Stimulated activated naive CD8-positive, alpha-beta T cell treated with anti-CD3 and anti-CD28 coated beads, Interleukin-15, Interleukin-2, amounts not matched to agents 100 ng/mL and 50 ng/mL, for 24 hours (primary cell): ENCODE measurements around the gene EN2.

Experiments used
- H3K27ac Mint-ChIP-seq: one replicate; pipeline ENCODE4 v1.8.0; 2021; ENCODE audit warnings: mild to moderate bottlenecking, mixed read lengths
- H3K27me3 Mint-ChIP-seq: one replicate; pipeline ENCODE4 v1.8.0; 2021; ENCODE audit warnings: mixed read lengths
- H3K36me3 Mint-ChIP-seq: one replicate; pipeline ENCODE4 v1.8.0; 2021; ENCODE audit warnings: low read depth, mixed read lengths
- H3K4me1 Mint-ChIP-seq: one replicate; pipeline ENCODE4 v1.8.0; 2021; ENCODE audit warnings: low read depth, mixed read lengths
- H3K4me3 Mint-ChIP-seq: one replicate; pipeline ENCODE4 v1.8.0; 2021; ENCODE audit warnings: mild to moderate bottlenecking, mixed read lengths
- H3K9me3 Mint-ChIP-seq: one replicate; pipeline ENCODE4 v1.8.0; 2021; ENCODE audit warnings: mixed read lengths

Gene EN2

DNA sequence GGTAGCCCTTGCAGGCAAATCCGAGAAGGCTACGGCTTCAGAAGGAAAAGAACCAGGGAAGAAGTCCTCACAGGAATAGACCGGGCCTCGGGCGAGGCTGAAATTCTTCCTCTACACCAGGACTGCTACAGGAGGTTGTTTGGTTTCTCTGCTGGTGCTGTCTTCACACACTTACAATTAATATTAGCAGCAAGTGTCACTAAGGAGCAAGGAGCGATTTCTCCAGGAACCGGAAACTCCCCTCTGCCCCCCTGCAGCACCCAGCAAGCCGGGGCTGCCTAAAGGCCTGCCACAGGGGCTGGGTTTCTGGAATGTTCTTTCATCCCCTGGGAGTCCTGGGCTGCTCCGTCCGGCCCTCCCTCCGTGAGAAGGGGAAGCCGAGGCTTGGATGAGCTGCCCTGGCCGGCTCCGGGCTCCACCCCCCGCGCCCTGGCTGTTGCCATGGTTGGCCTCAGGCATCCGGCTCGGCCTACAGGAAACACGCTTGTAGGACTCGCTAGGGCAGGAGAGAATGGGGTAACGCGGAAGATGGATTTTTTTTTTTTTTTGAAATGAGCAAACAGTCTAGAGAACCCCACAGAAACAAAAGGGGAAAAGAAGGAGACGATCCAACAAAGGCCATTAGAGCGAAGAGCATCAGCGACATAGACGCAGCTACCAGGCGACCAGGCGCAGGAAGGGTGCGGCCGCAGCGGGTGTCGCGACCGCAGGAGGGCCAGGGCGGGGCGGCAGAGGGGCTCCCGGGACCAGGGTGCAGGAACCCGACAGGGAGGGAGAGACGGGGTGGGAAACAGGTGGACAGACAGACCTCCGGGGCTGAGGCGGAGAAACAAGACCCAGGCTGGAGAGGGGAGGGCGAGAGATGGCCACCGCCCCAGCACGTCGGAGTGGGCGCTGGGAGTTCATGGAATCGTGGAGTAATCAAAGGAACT, 33.0 kb downstream of the EN2 start:
- Mint-ChIP-seq H3K27me3 (peaks cover 28% of the 10 kb centered on the region), H3K27ac (peak overlapping the region; percentile 89), H3K4me1 (peaks cover 23% of the 10 kb centered on the region), H3K4me3 (peak overlapping the region; percentile 74), H3K36me3 (no peaks in the 10 kb centered on the region), H3K9me3 (no peaks in the 10 kb centered on the region)

DNA sequence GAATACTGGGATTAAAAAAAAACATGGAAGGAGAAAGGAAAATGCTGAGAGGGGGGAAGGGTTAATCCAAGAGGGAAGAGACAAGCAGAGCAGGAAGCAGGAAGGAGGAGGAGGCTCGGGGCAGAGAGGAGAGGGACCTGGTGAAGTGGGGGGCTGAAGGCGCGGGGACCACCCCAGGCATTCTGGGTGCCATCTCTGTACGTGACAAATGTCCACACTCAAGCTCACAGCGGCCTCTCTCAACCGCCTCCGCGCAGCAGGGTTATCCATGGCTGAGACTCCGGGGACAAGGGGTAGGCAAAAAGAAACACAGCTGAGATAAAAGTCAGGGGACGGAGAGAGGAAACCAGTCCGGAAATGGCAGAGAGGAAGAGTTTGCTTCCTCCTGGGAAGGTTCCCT, 33.9 kb downstream of the EN2 start:
- Mint-ChIP-seq H3K36me3 (no peaks in the 10 kb centered on the region), H3K27me3 (peaks cover 28% of the 10 kb centered on the region), H3K4me1 (peaks cover 23% of the 10 kb centered on the region), H3K9me3 (no peaks in the 10 kb centered on the region), H3K4me3 (peak overlapping the region; percentile 37), H3K27ac (no peak overlapping the region)

DNA sequence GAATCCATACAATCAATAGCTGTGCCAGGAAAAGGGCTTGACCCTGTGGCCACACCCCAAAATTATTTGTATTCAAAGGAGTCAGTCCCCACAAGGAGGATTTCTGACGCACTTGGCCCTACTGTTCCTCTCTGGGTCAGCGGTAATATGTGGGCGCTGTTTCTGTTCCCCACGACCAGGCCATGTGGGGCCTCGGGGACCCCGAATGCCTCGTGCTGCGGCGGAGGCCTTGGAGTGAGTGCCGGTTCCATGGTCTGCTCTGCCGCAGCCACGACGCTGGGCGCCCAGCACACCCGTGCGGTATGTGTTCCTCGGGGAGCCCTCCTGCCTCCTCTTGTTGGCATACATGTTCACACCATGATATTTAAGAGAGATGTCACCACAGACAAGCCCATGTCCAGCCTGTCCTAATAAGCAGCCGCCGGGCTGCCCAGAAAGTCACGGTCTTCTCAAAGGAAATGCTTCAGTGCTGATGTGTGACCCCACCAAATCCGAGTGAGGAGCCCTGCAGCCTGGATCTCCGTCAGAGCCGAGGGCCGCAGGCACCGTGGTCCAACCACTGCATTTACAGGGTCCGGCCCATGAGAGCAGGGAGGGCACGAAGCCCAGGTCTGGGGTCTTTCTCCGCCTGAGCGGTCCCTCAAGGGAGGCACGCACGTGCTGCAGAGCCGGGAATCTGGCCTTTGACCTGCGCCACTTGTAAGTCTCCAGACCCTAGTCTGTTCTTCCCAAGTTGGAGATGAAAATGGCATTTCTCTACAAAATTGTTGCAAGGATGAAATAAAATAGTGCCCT, 36.0 kb downstream of the EN2 start:
- no peak overlapping the region for H3K4me3 Mint-ChIP-seq
- peaks cover 28% of the 10 kb centered on the region for H3K27me3 Mint-ChIP-seq
- no peaks in the 10 kb centered on the region for H3K9me3 Mint-ChIP-seq
- H3K27ac Mint-ChIP-seq = no peak overlapping the region
- H3K36me3 Mint-ChIP-seq = no peaks in the 10 kb centered on the region
- peaks cover 20% of the 10 kb centered on the region for H3K4me1 Mint-ChIP-seq

DNA sequence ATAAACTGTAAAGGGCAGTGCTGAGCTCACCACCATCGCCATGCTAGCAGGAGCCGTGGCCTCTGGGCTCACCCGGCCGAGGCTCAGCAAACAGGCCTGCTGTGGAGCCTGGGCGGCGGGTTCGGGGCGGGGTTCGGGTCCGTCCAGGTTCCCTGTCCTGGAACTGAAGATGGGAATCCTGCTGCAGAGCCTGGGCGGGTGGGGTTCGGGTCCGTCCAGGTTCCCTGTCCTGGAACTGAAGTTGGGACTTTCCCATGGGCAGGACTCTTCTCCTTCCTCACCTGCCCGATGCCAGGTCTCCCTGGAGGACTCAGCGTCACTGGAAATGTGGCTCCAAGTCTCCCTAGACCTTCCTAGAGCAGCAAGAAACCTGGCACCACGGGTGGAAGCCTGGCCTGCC, 36.6 kb downstream of the EN2 start:
- Mint-ChIP-seq H3K36me3 (no peaks in the 10 kb centered on the region), H3K4me3 (no peak overlapping the region), H3K9me3 (no peaks in the 10 kb centered on the region), H3K27ac (no peak overlapping the region), H3K27me3 (peaks cover 28% of the 10 kb centered on the region), H3K4me1 (peaks cover 17% of the 10 kb centered on the region)

DNA sequence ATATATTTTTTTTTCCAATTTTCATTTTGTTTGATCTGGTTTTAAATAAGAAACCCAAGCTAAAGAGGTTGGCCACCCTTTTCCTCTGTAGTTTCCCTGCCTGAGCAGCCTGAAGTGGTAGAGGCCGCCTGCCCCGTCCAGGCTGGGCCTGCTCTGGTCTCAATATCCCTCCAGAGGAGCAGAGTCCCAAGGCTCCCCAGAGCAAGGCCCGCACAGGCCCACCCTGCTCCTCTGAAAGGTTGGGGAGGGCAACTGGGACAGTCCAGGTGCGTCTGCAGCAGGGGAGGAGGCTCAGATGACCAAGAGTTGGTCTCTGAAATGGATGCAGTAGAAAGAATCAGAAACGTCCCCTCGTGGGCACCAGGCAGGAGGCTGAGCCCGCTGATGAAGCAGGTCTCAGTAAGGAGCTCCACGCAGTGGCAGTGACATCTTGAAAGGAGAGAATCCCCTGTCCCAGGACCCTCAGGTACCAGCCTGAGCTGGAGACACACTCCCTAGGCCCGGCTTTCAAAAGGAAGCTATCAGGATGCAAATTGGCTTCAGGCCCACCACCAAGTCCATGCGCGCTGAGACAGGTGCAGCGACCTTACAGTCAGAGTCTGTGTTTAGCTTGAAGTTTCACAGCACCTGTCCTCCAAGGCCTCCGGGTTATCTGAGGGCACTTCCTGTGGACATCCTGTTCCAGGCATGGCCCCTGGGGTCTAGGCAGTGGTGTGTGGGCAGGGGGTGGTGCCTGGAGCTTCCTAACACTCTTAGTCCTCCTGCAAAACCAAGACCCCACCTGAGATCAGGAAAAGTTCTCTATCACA, 37.7 kb downstream of the EN2 start:
- Mint-ChIP-seq H3K4me1 (peaks cover 14% of the 10 kb centered on the region), H3K36me3 (no peaks in the 10 kb centered on the region), H3K27ac (no peak overlapping the region), H3K9me3 (no peaks in the 10 kb centered on the region), H3K4me3 (no peak overlapping the region), H3K27me3 (peaks cover 35% of the 10 kb centered on the region)

DNA sequence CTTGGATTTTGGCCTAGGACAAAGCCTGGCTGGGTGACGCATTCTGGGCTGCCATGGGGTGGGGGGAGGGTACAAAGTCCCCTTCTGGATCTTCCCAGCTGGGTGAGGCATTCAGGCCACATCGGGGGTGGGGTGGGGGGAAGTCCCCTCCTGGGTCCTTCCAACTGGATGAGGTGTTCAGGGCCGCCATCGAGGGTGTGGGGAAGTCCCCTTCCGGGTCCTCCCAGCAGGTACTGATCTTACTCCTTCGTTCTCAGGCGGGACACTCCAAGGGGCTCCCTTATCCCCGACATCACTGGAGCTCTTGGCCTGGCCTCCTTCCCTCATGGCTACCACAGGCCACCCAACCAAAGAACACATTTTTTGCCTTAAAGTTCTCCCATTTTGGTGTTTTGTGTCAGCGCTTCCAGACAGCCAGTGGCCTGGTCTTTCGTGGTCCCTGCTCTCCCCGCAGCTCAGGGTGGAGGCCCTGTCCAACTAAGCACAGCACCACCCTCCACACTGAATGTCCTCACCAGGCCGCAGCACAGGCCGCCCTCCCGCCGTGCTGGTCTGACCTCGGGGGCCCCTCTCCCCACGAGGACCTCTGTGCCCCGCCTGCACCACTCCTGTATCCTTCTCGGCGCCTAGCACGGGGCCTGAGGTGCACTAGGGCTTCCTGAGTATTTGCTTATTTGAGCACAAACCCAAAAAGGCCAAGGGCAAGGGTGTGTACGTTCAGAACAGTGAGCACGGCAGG, 38.5 kb downstream of the EN2 start:
- Mint-ChIP-seq H3K9me3 (no peaks in the 10 kb centered on the region), H3K4me1 (peaks cover 6% of the 10 kb centered on the region), H3K27me3 (peaks cover 37% of the 10 kb centered on the region), H3K36me3 (no peaks in the 10 kb centered on the region), H3K4me3 (no peak overlapping the region), H3K27ac (no peak overlapping the region)

DNA sequence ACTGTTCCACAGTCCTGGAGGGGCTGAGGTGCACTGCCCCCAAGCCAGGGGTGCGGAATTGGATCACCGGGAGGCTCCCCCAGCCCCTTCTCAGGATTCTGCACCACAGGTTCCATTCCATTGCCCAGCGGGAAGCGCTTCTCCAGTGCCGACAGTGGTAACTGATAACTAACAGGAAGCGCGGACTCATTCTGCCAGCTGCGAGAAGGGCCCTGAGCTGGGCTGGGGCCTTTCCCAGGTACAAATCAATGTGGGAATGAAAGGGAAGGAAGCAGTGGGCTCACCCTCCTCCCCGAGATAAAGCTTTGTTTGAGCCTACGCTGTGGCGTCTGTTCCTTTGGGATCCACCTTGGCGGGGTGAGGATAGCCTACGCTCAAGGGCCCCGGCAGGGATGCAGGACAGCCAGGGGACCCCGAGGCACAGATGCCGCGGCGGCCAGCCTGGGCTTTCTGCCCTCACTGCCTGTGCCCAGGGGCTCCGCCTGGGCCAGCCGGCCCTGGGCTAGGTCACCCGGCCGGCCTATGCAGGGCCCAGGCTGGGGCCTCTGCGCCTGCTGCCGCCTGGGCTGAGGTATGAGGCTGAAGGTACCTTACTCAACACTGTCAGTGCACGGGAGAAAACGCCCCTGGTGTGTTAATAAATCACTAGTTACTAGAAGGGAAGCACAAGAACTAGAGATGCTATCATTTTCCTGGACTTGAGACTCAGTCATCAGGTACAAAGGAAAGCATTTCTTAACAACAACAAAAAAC, 39.4 kb downstream of the EN2 start:
- H3K36me3 Mint-ChIP-seq = no peaks in the 10 kb centered on the region
- H3K27me3 Mint-ChIP-seq = peaks cover 38% of the 10 kb centered on the region
- no peak overlapping the region for H3K27ac Mint-ChIP-seq
- no peak overlapping the region for H3K4me3 Mint-ChIP-seq
- no peaks in the 10 kb centered on the region for H3K9me3 Mint-ChIP-seq
- H3K4me1 Mint-ChIP-seq = no peaks in the 10 kb centered on the region

DNA sequence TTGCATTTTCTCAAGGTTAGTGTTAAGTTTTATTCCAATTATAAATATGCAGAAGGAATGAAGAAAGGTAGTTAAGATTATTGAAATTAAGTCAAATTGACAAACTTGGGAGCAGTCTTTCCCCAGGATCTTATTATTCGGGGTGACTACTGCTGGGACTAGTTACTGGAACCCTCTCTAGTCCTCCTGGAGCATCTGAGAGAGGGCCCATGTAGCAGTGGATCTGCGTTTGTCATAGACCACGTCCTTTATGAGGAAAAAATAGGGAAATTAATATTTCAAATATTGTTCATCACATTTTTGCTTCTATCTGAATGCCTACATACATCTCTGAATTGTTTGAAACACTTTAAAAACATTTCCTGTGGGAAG, 47.5 kb downstream of the EN2 start:
- Mint-ChIP-seq H3K27ac (no peak overlapping the region), H3K27me3 (peaks cover 96% of the 10 kb centered on the region), H3K4me1 (peaks cover 17% of the 10 kb centered on the region), H3K4me3 (no peak overlapping the region), H3K36me3 (peaks cover 4% of the 10 kb centered on the region), H3K9me3 (peaks cover 4% of the 10 kb centered on the region)

DNA sequence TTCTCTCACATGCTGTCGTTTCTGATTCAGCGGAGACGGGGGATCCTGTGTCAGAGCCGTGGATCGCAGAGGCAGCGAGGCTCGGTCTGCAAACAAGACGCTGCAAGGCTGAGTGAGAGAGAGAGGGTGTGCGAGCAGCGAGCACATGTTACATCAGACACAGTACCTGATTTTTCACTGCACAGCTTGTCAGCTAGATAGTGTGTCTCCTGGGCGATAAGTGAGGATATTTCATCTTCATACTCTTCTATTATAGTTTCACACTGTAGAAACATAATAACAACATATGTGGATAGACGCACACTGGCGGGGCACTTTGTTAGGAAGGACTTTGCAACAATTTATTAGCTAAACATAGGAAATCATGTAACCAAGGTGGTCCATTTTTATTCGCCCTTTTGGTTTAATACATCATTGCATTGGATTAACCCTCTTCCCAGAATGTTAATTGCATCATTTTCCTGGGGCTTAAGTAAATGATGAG, 49.0 kb downstream of the EN2 start:
- Mint-ChIP-seq H3K27me3 (peaks cover 96% of the 10 kb centered on the region), H3K27ac (no peak overlapping the region), H3K36me3 (peaks cover 4% of the 10 kb centered on the region), H3K9me3 (peaks cover 4% of the 10 kb centered on the region), H3K4me3 (no peak overlapping the region), H3K4me1 (peaks cover 19% of the 10 kb centered on the region)

DNA sequence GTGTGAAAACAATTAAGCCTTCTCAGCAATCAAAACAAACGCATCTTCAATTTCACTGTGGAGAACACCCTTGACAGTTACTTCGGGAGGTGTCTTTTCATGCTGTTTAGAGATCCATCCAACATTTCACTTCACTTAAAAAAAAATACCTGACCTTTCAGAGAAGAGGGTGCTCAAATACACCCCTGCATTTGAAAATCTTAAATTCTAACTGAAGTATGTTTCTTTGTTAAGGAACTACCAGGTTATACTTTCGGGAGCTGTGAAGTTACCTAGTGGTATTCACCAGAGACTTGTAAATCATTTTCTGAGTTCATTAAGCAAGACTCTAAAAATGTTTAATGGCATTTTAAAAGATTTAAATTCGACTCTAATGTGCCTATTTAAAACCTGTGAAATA, 49.6 kb downstream of the EN2 start:
- peaks cover 96% of the 10 kb centered on the region for H3K27me3 Mint-ChIP-seq

DNA sequence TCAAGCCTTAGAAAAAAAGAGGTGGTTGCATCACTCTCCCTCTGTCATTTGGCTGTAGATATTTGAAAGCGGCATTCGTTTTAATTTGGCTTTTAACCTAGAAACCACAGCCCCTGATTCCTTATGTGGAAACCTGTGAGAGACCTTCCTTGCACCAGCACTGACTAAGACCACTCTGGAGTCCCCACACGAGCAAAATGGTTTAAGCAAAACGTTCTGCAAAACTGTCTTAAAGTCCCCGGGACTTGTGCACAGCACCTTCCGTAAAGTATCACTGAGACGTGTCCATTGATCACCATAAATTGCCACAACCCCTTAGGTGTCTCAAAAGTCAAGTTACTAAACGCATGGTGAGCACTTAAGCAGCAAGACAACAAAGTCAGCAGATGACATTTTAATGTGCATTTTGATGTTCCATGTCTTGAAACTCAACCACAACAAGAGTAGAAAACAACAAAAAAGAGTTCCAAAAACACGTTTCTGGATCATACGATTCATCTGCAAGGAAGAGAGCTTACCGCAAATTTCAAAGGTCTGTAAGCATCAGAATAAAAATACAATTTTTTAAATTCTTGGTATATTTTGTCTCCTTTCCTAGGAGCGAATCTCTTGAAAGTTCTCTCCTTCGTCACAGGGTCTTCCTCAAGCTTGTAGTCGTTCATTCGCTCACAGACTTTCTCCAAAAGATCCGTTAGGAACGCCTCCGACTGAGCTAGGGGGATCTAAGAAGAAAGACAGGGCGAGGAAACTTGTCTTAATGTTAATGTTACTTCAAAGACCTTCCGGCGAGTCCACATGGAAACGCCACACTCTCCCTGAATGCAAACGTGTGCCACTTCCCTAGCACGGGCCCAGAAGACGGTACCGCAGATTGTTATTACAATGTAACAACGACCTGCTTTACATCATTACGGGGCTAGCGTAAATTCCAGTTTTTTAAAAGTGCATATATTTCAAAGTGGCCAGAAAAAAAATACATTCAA, 50.7 kb downstream of the EN2 start:
- H3K4me1 Mint-ChIP-seq = peaks cover 19% of the 10 kb centered on the region
- peak overlapping the region; percentile 74 for H3K27ac Mint-ChIP-seq
- peak overlapping the region; percentile 62 for H3K4me3 Mint-ChIP-seq
- H3K9me3 Mint-ChIP-seq = peaks cover 4% of the 10 kb centered on the region
- H3K36me3 Mint-ChIP-seq = peaks cover 4% of the 10 kb centered on the region
- peaks cover 96% of the 10 kb centered on the region for H3K27me3 Mint-ChIP-seq

More for the DNA sequence above, 49.6 kb downstream of the EN2 start:
- no peak overlapping the region for H3K4me3 Mint-ChIP-seq
- H3K27ac Mint-ChIP-seq = no peak overlapping the region
- H3K9me3 Mint-ChIP-seq = peaks cover 4% of the 10 kb centered on the region
- H3K4me1 Mint-ChIP-seq = peaks cover 19% of the 10 kb centered on the region
- H3K36me3 Mint-ChIP-seq = peaks cover 4% of the 10 kb centered on the region

DNA sequence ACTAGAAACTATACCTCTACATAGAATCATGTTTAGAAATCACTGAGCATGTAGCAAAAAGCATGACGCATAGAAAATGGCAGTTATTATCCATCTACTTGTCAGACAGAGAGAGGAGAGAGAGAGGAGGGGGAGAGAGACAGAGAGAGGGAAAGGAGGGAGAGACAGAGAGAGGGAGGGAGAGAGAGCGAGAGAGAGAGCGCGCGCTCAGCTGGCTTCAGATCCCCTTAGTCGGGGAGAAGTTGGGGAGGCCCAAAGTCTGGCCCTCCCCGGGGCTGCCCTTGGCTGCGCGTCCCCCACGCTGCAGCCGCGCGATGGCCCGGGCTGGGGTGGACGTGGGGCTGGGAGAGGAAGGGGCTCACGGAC, 51.4 kb downstream of the EN2 start:
- H3K4me3 Mint-ChIP-seq = peak overlapping the region; percentile 62
- H3K36me3 Mint-ChIP-seq = peaks cover 4% of the 10 kb centered on the region
- H3K27me3 Mint-ChIP-seq = peaks cover 96% of the 10 kb centered on the region
- peaks cover 4% of the 10 kb centered on the region for H3K9me3 Mint-ChIP-seq
- peak overlapping the region; percentile 74 for H3K27ac Mint-ChIP-seq
- H3K4me1 Mint-ChIP-seq = peaks cover 19% of the 10 kb centered on the region
